ENCODE measurements around the gene CFAP70.
A peak's percentile ranks its signal among the peaks of the same experiment; 100 is the strongest.

Gene CFAP70

GRCh38 chr10:73253225-73253555 is 105.5 kb downstream of the CFAP70 start:
- peak overlapping the region; percentile 96 for H3K27ac Mint-ChIP-seq
- DNase-seq (ENCODE audit: low spot score in 2 of 2) (no peak), ATAC-seq (ENCODE audit: low read depth) (no peak)
- H3K4me1 Mint-ChIP-seq, result peaks cover 20% of the 10 kb centered on the region
- peak overlapping the region; percentile 99 for H3K4me3 Mint-ChIP-seq
- H3K9me3 Mint-ChIP-seq, result no peaks in the 10 kb centered on the region
- peaks cover 8% of the 10 kb centered on the region for H3K36me3 Mint-ChIP-seq
- no peaks in the 10 kb centered on the region for H3K27me3 Mint-ChIP-seq

GRCh38 chr10:73252445-73253224 is 106.0 kb downstream of the CFAP70 start, which contains the start of gene MRPS16:
Gene MRPS16 (minus strand): TSS chr10:73252644. CDS start chr10:73252482, 162 bp downstream.
- DNase-seq (ENCODE audit: low spot score in 2 of 2) (peak; percentile 84 to 89), ATAC-seq (ENCODE audit: low read depth) (peak; percentile 92)
- Mint-ChIP-seq H3K27ac (peak within 1 kb of the TSS; percentile 96), H3K4me1 (peaks cover 24% of the 10 kb centered on the region), H3K36me3 (peaks cover 8% of the 10 kb centered on the region), H3K27me3 (no peaks in the 10 kb centered on the region), H3K9me3 (no peaks in the 10 kb centered on the region), H3K4me3 (peak within 1 kb of the TSS; percentile 99)

GRCh38 chr10:73251683-73252444 is 106.8 kb downstream of the CFAP70 start:
- no peak for ATAC-seq (ENCODE audit: low read depth)
- peak overlapping the region; percentile 96 for H3K27ac Mint-ChIP-seq
- no peak for DNase-seq (ENCODE audit: low spot score in 2 of 2)

GRCh38 chr10:73248259-73248724 is 110.4 kb downstream of the CFAP70 start:
- Mint-ChIP-seq H3K4me1 (peaks cover 38% of the 10 kb centered on the region), H3K9me3 (no peaks in the 10 kb centered on the region), H3K27me3 (no peaks in the 10 kb centered on the region), H3K4me3 (peak overlapping the region; percentile 32), H3K36me3 (peaks cover 16% of the 10 kb centered on the region), H3K27ac (peak overlapping the region; percentile 96)
- ATAC-seq (ENCODE audit: low read depth) (no peak), DNase-seq (ENCODE audit: low spot score in 2 of 2) (no peak)

More at GRCh38 chr10:73251683-73252444, 106.8 kb downstream of the CFAP70 start:
- peaks cover 8% of the 10 kb centered on the region for H3K36me3 Mint-ChIP-seq
- H3K9me3 Mint-ChIP-seq, result no peaks in the 10 kb centered on the region
- H3K4me3 Mint-ChIP-seq, result peak overlapping the region; percentile 99
- H3K27me3 Mint-ChIP-seq, result no peaks in the 10 kb centered on the region
- peaks cover 27% of the 10 kb centered on the region for H3K4me1 Mint-ChIP-seq

GRCh38 chr10:73247509-73248258 is 111.0 kb downstream of the CFAP70 start:
- peaks cover 37% of the 10 kb centered on the region for H3K4me1 Mint-ChIP-seq
- peak in 1 of 2 donors; percentile 3 for DNase-seq (ENCODE audit: low spot score in 2 of 2)
- H3K36me3 Mint-ChIP-seq, result peaks cover 21% of the 10 kb centered on the region
- H3K9me3 Mint-ChIP-seq, result no peaks in the 10 kb centered on the region
- peak overlapping the region; percentile 96 for H3K27ac Mint-ChIP-seq
- no peaks in the 10 kb centered on the region for H3K27me3 Mint-ChIP-seq
- ATAC-seq (ENCODE audit: low read depth), result no peak
- H3K4me3 Mint-ChIP-seq, result peak overlapping the region; percentile 94

- DNase-seq (ENCODE audit: low spot score in 2 of 2), result peak; percentile 95 to 99
- Mint-ChIP-seq H3K27me3 (no peaks in the 10 kb centered on the region), H3K4me3 (peak within 1 kb of the TSS; percentile 94), H3K9me3 (no peaks in the 10 kb centered on the region), H3K4me1 (peaks cover 35% of the 10 kb centered on the region), H3K36me3 (peaks cover 25% of the 10 kb centered on the region), H3K27ac (peak within 1 kb of the TSS; percentile 96)
- peak; percentile 84 for ATAC-seq (ENCODE audit: low read depth)
These were observed 111.8 kb downstream of the CFAP70 start, which contains the start of gene DNAJC9 for GRCh38 chr10:73246646-73247508. Gene DNAJC9 (minus strand): TSS chr10:73247255. CDS start chr10:73247189, 66 bp downstream.

GRCh38 chr10:73246322-73246645 is 112.4 kb downstream of the CFAP70 start:
- H3K36me3 Mint-ChIP-seq, result peaks cover 25% of the 10 kb centered on the region
- DNase-seq (ENCODE audit: low spot score in 2 of 2) (no peak), ATAC-seq (ENCODE audit: low read depth) (no peak)
- H3K27ac Mint-ChIP-seq, result peak overlapping the region; percentile 96
- peaks cover 31% of the 10 kb centered on the region for H3K4me1 Mint-ChIP-seq
- no peaks in the 10 kb centered on the region for H3K9me3 Mint-ChIP-seq
- H3K4me3 Mint-ChIP-seq, result peak overlapping the region; percentile 94
- H3K27me3 Mint-ChIP-seq, result no peaks in the 10 kb centered on the region

- H3K4me1 Mint-ChIP-seq, result peaks cover 23% of the 10 kb centered on the region
- H3K27ac Mint-ChIP-seq, result peak overlapping the region; percentile 55
- peaks cover 19% of the 10 kb centered on the region for H3K36me3 Mint-ChIP-seq
- no peaks in the 10 kb centered on the region for H3K27me3 Mint-ChIP-seq
- H3K4me3 Mint-ChIP-seq, result no peak overlapping the region
- DNase-seq (ENCODE audit: low spot score in 2 of 2) (no peak), ATAC-seq (ENCODE audit: low read depth) (no peak)
- H3K9me3 Mint-ChIP-seq, result no peaks in the 10 kb centered on the region
These were observed 113.7 kb downstream of the CFAP70 start for GRCh38 chr10:73244866-73245477.

- no peak for ATAC-seq (ENCODE audit: low read depth)
- no peak for DNase-seq (ENCODE audit: low spot score in 2 of 2)
- peaks cover 16% of the 10 kb centered on the region for H3K36me3 Mint-ChIP-seq
- no peaks in the 10 kb centered on the region for H3K9me3 Mint-ChIP-seq
- no peak overlapping the region for H3K27ac Mint-ChIP-seq
- peaks cover 8% of the 10 kb centered on the region for H3K4me1 Mint-ChIP-seq
- H3K4me3 Mint-ChIP-seq, result no peak overlapping the region
- no peaks in the 10 kb centered on the region for H3K27me3 Mint-ChIP-seq
These were observed 118.8 kb downstream of the CFAP70 start for GRCh38 chr10:73239908-73240307.

GRCh38 chr10:73238990-73239566 is 119.6 kb downstream of the CFAP70 start:
- DNase-seq (ENCODE audit: low spot score in 2 of 2) (no peak), ATAC-seq (ENCODE audit: low read depth) (no peak)
- Mint-ChIP-seq H3K9me3 (no peaks in the 10 kb centered on the region), H3K27me3 (no peaks in the 10 kb centered on the region), H3K4me1 (peaks cover 1% of the 10 kb centered on the region), H3K36me3 (peaks cover 16% of the 10 kb centered on the region), H3K4me3 (no peak overlapping the region), H3K27ac (no peak overlapping the region)

GRCh38 chr10:73234695-73235094 is 124.0 kb downstream of the CFAP70 start:
- Mint-ChIP-seq H3K36me3 (peaks cover 10% of the 10 kb centered on the region), H3K27ac (no peak overlapping the region), H3K4me3 (no peak overlapping the region)

GRCh38 chr10:73233883-73234282 is 124.8 kb downstream of the CFAP70 start:
- DNase-seq (ENCODE audit: low spot score in 2 of 2) (no peak), ATAC-seq (ENCODE audit: low read depth) (no peak)
- Mint-ChIP-seq H3K36me3 (peaks cover 11% of the 10 kb centered on the region), H3K27ac (no peak overlapping the region), H3K4me3 (no peak overlapping the region), H3K4me1 (no peaks in the 10 kb centered on the region), H3K9me3 (no peaks in the 10 kb centered on the region), H3K27me3 (no peaks in the 10 kb centered on the region)

More at GRCh38 chr10:73234695-73235094, 124.0 kb downstream of the CFAP70 start:
- H3K9me3 Mint-ChIP-seq, result no peaks in the 10 kb centered on the region
- DNase-seq (ENCODE audit: low spot score in 2 of 2) (no peak), ATAC-seq (ENCODE audit: low read depth) (no peak)
- H3K4me1 Mint-ChIP-seq, result no peaks in the 10 kb centered on the region
- H3K27me3 Mint-ChIP-seq, result no peaks in the 10 kb centered on the region

Measured in memory B cell (primary cell).